Sigmoid colon (tissue), 7 donors: ENCODE data around the gene PLD2. TPM values are rescaled to one million over a fixed set of nuclear protein-coding genes. Genes with fewer than 3 reads are reported as not detected.

Experiments used
- DNase-seq: peaks from one replicate; pipeline ENCODE4 v3.0.0-alpha.2; 2019
- H3K27ac ChIP-seq, 4 donors: fragments of 200-600 bp; sonication (generic); one replicate each; pipeline ENCODE4 v1.5.1; 2016 to 2019; ENCODE audit warnings: mild to moderate bottlenecking in 1 of 4
- H3K27me3 ChIP-seq, 3 donors: fragments of 200-600 bp; sonication (generic); one replicate each; pipeline ENCODE4 v1.5.1; 2019; ENCODE audit warnings: mild to moderate bottlenecking in 1 of 3
- H3K36me3 ChIP-seq, 4 donors: fragments of 200-600 bp; sonication (generic); one replicate each; pipeline ENCODE4 v1.5.1; 2016 to 2019
- H3K4me1 ChIP-seq, 4 donors: fragments of 200-600 bp; sonication (generic); one replicate each; pipeline ENCODE4 v1.5.1; 2017 to 2019
- H3K4me3 ChIP-seq, 4 donors: fragments of 200-600 bp; sonication (generic); one replicate each; pipeline ENCODE4 v1.5.1; 2017 to 2019; ENCODE audit warnings: mild to moderate bottlenecking in 2 of 4, moderate library complexity in 1 of 4
- H3K9me3 ChIP-seq, 4 donors: fragments of 200-600 bp in 3 of 4; sonication (generic) in 3 of 4; one replicate each; pipeline versions ENCODE4 v1.5.1 to v1.6.1; 2013 to 2019
- EP300 ChIP-seq, 4 donors: sonication (generic); formaldehyde crosslinking; IDR thresholded peaks; one replicate each; pipeline ENCODE4 v1.6.1; 2017; ENCODE audit warnings: antibody characterized with exemption in 4 of 4
- POLR2A ChIP-seq, 2 donors: fragments of 450-650 bp; IDR thresholded peaks; one replicate each; pipeline ENCODE4 v1.6.1; 2016; ENCODE audit warnings: antibody characterized with exemption in 2 of 2, mild to moderate bottlenecking in 2 of 2, moderate library complexity in 2 of 2
- POLR2AphosphoS5 ChIP-seq, 4 donors: sonication (generic); formaldehyde crosslinking; IDR thresholded peaks; one replicate each; pipeline ENCODE4 v1.6.1; 2017; ENCODE audit warnings: antibody characterized with exemption in 4 of 4
- WGBS, 2 donors: extraction: QIAGEN DNeasy Blood & Tissue Kit; methylation state at CpG; one replicate each; pipeline ENCODE4 v1.1.7; 2013; 5-methylcytosine and 5-hydroxymethylcytosine counted together
- intact Hi-C: fragments of 100-400 bp; cut with DNase I; formaldehyde crosslinking; loops from one replicate; pipeline ENCODE4 v1.15.1; 2023
- polyA plus RNA-seq, 3 donors: library from polyadenylated mRNA; stranded (reverse); fragments of 200-250 nt; gene quantifications; one replicate each; pipeline ENCODE4 v1.2.3, GENCODE V29; 2013
- total RNA-seq, 4 donors: library from RNA; depleted of rRNA; stranded (reverse); fragments of >200 nt; gene quantifications; one replicate each; pipeline ENCODE4 v1.1.0, GENCODE V29; 2016
- TF ChIP-seq, protein P1 (sequence below), 4 experiments: fragments of 450-650 bp in 3 of 4; fragments of 200-600 bp in 1 of 4; IDR thresholded peaks; one replicate each; pipeline ENCODE4 v1.5.1; 2016 to 2019; ENCODE audit warnings: antibody characterized with exemption in 4 of 4, mild to moderate bottlenecking in 3 of 4, moderate library complexity in 2 of 4
- donor health status: healthy with polysubstance abuse.
- donor health status: Bipolar disorder and iron deficiency.
- donor health status: healthy.

The PLD2 gene
- total and polyA plus RNA-seq, 7 donors, result 6.0 to 20.5 (median 12.1) TPM

GRCh38 chr17:4766723-4767122, 40.2 kb upstream of the PLD2 start:
- H3K4me3 ChIP-seq, result no peak overlapping the region
- TF ChIP-seq POLR2A (IDR thresholded peaks at IDR 0.05), result no peak
- TF ChIP-seq POLR2AphosphoS5 (IDR thresholded peaks at IDR 0.05), result no peak
- no peak for TF ChIP-seq EP300 (IDR thresholded peaks at IDR 0.05)
- TF ChIP-seq, protein P1, sequence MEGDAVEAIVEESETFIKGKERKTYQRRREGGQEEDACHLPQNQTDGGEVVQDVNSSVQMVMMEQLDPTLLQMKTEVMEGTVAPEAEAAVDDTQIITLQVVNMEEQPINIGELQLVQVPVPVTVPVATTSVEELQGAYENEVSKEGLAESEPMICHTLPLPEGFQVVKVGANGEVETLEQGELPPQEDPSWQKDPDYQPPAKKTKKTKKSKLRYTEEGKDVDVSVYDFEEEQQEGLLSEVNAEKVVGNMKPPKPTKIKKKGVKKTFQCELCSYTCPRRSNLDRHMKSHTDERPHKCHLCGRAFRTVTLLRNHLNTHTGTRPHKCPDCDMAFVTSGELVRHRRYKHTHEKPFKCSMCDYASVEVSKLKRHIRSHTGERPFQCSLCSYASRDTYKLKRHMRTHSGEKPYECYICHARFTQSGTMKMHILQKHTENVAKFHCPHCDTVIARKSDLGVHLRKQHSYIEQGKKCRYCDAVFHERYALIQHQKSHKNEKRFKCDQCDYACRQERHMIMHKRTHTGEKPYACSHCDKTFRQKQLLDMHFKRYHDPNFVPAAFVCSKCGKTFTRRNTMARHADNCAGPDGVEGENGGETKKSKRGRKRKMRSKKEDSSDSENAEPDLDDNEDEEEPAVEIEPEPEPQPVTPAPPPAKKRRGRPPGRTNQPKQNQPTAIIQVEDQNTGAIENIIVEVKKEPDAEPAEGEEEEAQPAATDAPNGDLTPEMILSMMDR (IDR thresholded peaks at IDR 0.05), result no peak
- DNase-seq, result no peak
- no peaks in the 10 kb centered on the region for H3K9me3 ChIP-seq
- intact Hi-C loops, result no loop called here
- no peaks in the 10 kb centered on the region for H3K36me3 ChIP-seq
- 84 to 91% methylated on average over 9 of the region's 9 CpGs for WGBS, 2 donors
- H3K27ac ChIP-seq, result peak overlapping the region in 2 of 4 donors; percentile 43 to 46
- H3K27me3 ChIP-seq, result peaks cover 0 to 4% (median 0%) of the 10 kb centered on the region in 3 donors
- no peaks in the 10 kb centered on the region for H3K4me1 ChIP-seq

DNA sequence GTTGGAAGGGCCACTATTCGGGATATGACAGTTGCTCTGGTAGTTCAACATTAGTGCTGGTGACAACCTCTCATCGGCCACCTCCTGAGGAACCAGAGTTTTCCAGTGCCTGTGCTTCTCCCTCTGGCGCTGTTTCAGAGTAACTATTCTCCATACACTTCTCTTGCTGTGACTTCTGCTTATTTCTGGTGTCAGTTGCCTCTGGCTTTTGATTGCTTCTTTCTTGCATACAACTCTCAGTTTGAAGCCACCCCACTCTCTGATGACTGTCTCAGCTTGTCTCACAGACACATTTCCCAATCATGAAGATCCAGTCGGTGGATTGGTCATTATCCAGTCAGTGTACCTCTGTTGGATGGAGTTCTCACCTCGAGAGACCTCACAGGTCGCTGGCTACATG, 38.7 kb upstream of the PLD2 start:
- peaks cover 0 to 10% (median 0%) of the 10 kb centered on the region in 3 donors for H3K27me3 ChIP-seq
- WGBS, 2 donors, result 88 to 92% methylated on average over 6 of the region's 6 CpGs
- H3K36me3 ChIP-seq, result no peaks in the 10 kb centered on the region
- no peaks in the 10 kb centered on the region for H3K4me1 ChIP-seq
- H3K9me3 ChIP-seq, result no peaks in the 10 kb centered on the region
- H3K4me3 ChIP-seq, result no peak overlapping the region
- DNase-seq, result no peak
- intact Hi-C loops, result no loop called here
- no peak for TF ChIP-seq POLR2A (IDR thresholded peaks at IDR 0.05)
- TF ChIP-seq POLR2AphosphoS5 (IDR thresholded peaks at IDR 0.05), result no peak
- no peak for TF ChIP-seq EP300 (IDR thresholded peaks at IDR 0.05)
- TF ChIP-seq, protein P1 (IDR thresholded peaks at IDR 0.05), result no peak
- H3K27ac ChIP-seq, result peak overlapping the region in 1 of 4 donors; percentile 29

- Histone ChIP-seq H3K4me3 (no peak overlapping the region), H3K27ac (no peak overlapping the region), H3K36me3 (no peaks in the 10 kb centered on the region), H3K27me3 (peaks cover 0 to 10% (median 0%) of the 10 kb centered on the region in 3 donors), H3K9me3 (no peaks in the 10 kb centered on the region), H3K4me1 (no peaks in the 10 kb centered on the region)
- WGBS, 2 donors, result 91 to 98% methylated on average over 2 of the region's 2 CpGs
- intact Hi-C loops, result no loop called here
- no peak for DNase-seq
- TF ChIP-seq EP300 (IDR thresholded peaks at IDR 0.05) (no peak), POLR2AphosphoS5 (IDR thresholded peaks at IDR 0.05) (no peak), POLR2A (IDR thresholded peaks at IDR 0.05) (no peak)
- TF ChIP-seq, protein P1 (IDR thresholded peaks at IDR 0.05), result no peak
Observed at GRCh38 chr17:4769628-4770027, 37.3 kb upstream of the PLD2 start.

- H3K9me3 ChIP-seq, result no peaks in the 10 kb centered on the region
- TF ChIP-seq POLR2A (IDR thresholded peaks at IDR 0.05) (no peak), EP300 (IDR thresholded peaks at IDR 0.05) (no peak)
- no peaks in the 10 kb centered on the region for H3K4me1 ChIP-seq
- H3K36me3 ChIP-seq, result no peaks in the 10 kb centered on the region
- DNase-seq, result no peak
- peaks cover 0 to 14% (median 0%) of the 10 kb centered on the region in 3 donors for H3K27me3 ChIP-seq
- H3K4me3 ChIP-seq, result no peak within 1 kb of the TSS
- H3K27ac ChIP-seq, result no peak within 1 kb of the TSS
- intact Hi-C loops, result no loop called here
- WGBS, 2 donors, result 14 to 53% methylated on average over 13 of the region's 13 CpGs
Observed at GRCh38 chr17:4771519-4772234, 35.3 kb upstream of the PLD2 start, which contains the start of gene TM4SF5. TSS of gene TM4SF5 (plus strand) at chr17:4771886. CDS start at chr17:4771923, 37 bp downstream.

DNA sequence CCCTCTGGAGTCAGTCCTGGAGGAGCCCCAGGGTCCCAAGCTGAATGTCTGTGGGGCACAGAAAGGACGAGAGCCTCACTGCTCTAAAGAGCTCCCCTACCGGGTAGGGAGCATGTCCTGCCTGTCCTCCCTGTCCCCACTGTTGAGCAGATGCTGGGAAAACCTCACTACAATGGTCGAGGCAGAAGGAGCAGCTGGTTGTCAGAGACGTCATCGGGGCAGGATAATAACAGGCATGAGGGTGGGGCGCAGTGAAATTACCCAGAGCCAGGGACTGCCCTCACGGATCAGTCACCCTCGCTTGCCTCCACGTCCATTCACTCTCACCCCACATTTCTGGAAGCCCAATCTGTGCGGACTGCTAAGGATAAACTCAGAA, 34.7 kb upstream of the PLD2 start:
- no peak overlapping the region for H3K27ac ChIP-seq
- TF ChIP-seq, protein P1 (IDR thresholded peaks at IDR 0.05), result no peak
- no peak for TF ChIP-seq POLR2A (IDR thresholded peaks at IDR 0.05)
- TF ChIP-seq EP300 (IDR thresholded peaks at IDR 0.05), result no peak
- no peak for TF ChIP-seq POLR2AphosphoS5 (IDR thresholded peaks at IDR 0.05)
- intact Hi-C loops, result no loop called here
- H3K4me3 ChIP-seq, result no peak overlapping the region
- DNase-seq, result no peak
- WGBS, 2 donors, result 17 to 58% methylated on average over 10 of the region's 10 CpGs
- no peaks in the 10 kb centered on the region for H3K9me3 ChIP-seq
- H3K4me1 ChIP-seq, result no peaks in the 10 kb centered on the region
- H3K36me3 ChIP-seq, result no peaks in the 10 kb centered on the region
- peaks cover 0 to 20% (median 0%) of the 10 kb centered on the region in 3 donors for H3K27me3 ChIP-seq
